ENCODE results near the gene CADM2. TPM values are rescaled to one million over a fixed set of nuclear protein-coding genes. Genes with fewer than 3 reads are reported as not detected.

CADM2 gene
- total RNA-seq, 1 experiment from 2014 or later: not detected

DNA sequence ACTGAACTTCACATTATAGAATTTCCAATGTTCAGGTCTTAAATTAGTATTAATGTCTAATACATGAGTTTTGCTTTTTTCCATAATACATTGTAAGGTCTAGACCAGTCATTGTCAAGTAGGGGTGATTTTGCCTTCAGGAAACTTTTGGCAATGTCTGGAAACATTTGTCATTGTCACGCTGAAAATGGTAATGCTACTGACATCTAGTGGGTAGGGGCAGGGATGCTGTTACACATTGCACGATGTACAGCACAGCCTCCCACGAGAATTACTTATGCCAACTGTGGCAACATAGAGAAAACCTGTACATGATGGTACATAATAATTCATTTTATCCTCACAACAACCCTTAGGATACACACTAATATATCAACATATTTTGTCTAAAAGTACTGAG, 384.1 kb downstream of the CADM2 start:
- DNase-seq (ENCODE audit: low read depth, low spot score) (no peak), ATAC-seq (no peak)
- H3K27ac ChIP-seq (ENCODE audit: low read depth, low read length): no peak overlapping the region
- CTCF ChIA-PET: no interaction called here
- no peak overlapping the region for H3K4me3 ChIP-seq (replicated peaks in 1 of 2; ENCODE audit: low read depth in 1 of 2, low read length in 2 of 2)
- POLR2A ChIA-PET: no interaction called here
- no TSS peak for BruUV-seq (replicated peaks)
- intact Hi-C loops (cut with micrococcal nuclease): no loop called here
- no peaks in the 10 kb centered on the region for H3K27me3 ChIP-seq (ENCODE audit: insufficient read depth, low read length)
- TF ChIP-seq FOSL1 (IDR thresholded peaks at IDR 0.05; ENCODE audit: low read depth): no peak
- no peak for TF ChIP-seq YY1 (IDR thresholded peaks at IDR 0.05; ENCODE audit: extremely low read depth, insufficient replicate concordance, low read depth, low read length)
- TF ChIP-seq ZFX (IDR thresholded peaks at IDR 0.05): no peak
- no peak for TF ChIP-seq ZNF274 (IDR thresholded peaks at IDR 0.05; ENCODE audit: low read depth, low read length)
- no peaks in the 10 kb centered on the region for H3K9me2 ChIP-seq (ENCODE audit: insufficient read depth)
- no peak overlapping the region for H2AFZ ChIP-seq (ENCODE audit: low read depth, low read length, poor library complexity, severe bottlenecking)
- no peak overlapping the region for H3K9ac ChIP-seq (ENCODE audit: low read length)
- no peaks in the 10 kb centered on the region for H3K79me2 ChIP-seq (ENCODE audit: insufficient read depth, low read length)
- RAD21 ChIA-PET (ENCODE audit: low non-redundant PET in 1 of 2, low total read pairs in 2 of 2, uncharacterized antibody in 2 of 2, unreplicated experiment in 2 of 2): no interaction called here
- H3K9me3 ChIP-seq (ENCODE audit: control insufficient read depth in 1 of 2, insufficient read depth in 1 of 2, low read depth in 1 of 2, low read length in 2 of 2): peaks cover 0 to under 1% of the 10 kb centered on the region in 2 experiments; a peak in 2 of 4 replicates
- H3K4me2 ChIP-seq (ENCODE audit: low read length): no peak overlapping the region
- no peaks in the 10 kb centered on the region for H3K36me3 ChIP-seq (ENCODE audit: control insufficient read depth in 1 of 2, insufficient read depth in 2 of 2, low read length in 2 of 2)
- no peaks in the 10 kb centered on the region for H4K20me1 ChIP-seq (ENCODE audit: insufficient read depth)
- no peaks in the 10 kb centered on the region for H3K4me1 ChIP-seq (ENCODE audit: control insufficient read depth in 1 of 2, insufficient read depth in 2 of 2, low read length in 2 of 2)

DNA sequence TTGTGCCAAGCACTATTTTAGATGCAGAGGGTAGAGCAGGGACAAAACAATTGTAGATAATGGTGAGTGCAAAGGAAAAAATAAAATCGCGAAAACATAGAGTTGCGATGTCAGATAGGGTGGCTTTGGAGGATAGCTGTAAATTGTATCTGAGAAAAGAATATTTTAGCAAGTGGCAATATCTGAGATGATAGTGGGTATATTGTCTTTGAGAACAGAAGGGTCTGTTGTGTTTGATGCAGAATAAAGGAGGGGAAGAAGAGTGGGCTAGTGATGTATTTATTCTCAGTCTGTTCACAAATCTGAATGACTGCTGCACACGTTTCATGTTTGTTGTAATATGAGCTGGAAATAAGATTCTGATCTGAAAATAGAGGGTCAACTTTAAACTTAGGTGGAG, 396.8 kb downstream of the CADM2 start:
- H4K20me1 ChIP-seq (ENCODE audit: insufficient read depth): no peaks in the 10 kb centered on the region
- no peaks in the 10 kb centered on the region for H3K27me3 ChIP-seq (ENCODE audit: insufficient read depth, low read length)
- ChIA-PET CTCF (no interaction called here), RAD21 (ENCODE audit: low non-redundant PET in 1 of 2, low total read pairs in 2 of 2, uncharacterized antibody in 2 of 2, unreplicated experiment in 2 of 2) (no interaction called here), POLR2A (no interaction called here)
- no peak overlapping the region for H3K9ac ChIP-seq (ENCODE audit: low read length)
- H3K9me3 ChIP-seq (ENCODE audit: control insufficient read depth in 1 of 2, insufficient read depth in 1 of 2, low read depth in 1 of 2, low read length in 2 of 2): peaks cover 4 to 21% of the 10 kb centered on the region in 2 experiments; a peak in 2 of 4 replicates
- BruUV-seq (replicated peaks): no TSS peak
- H3K9me2 ChIP-seq (ENCODE audit: insufficient read depth): no peaks in the 10 kb centered on the region
- no peaks in the 10 kb centered on the region for H3K4me1 ChIP-seq (ENCODE audit: control insufficient read depth in 1 of 2, insufficient read depth in 2 of 2, low read length in 2 of 2)
- ATAC-seq (no peak), DNase-seq (ENCODE audit: low read depth, low spot score) (no peak)
- intact Hi-C loops (cut with micrococcal nuclease): no loop called here
- no peak for TF ChIP-seq ZFX (IDR thresholded peaks at IDR 0.05)
- TF ChIP-seq SP1 (IDR thresholded peaks at IDR 0.05; ENCODE audit: low read depth): no peak
- TF ChIP-seq, protein P1, sequence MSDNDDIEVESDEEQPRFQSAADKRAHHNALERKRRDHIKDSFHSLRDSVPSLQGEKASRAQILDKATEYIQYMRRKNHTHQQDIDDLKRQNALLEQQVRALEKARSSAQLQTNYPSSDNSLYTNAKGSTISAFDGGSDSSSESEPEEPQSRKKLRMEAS (IDR thresholded peaks at IDR 0.05): no peak
- TF ChIP-seq CBX3 (IDR thresholded peaks at IDR 0.05; ENCODE audit: low read depth): no peak
- TF ChIP-seq POLR2AphosphoS5 (IDR thresholded peaks at IDR 0.05; ENCODE audit: low read depth, low read length): no peak
- TF ChIP-seq JUND (IDR thresholded peaks at IDR 0.05): no peak
- TF ChIP-seq YY1 (IDR thresholded peaks at IDR 0.05; ENCODE audit: extremely low read depth, insufficient replicate concordance, low read depth, low read length): no peak
- TF ChIP-seq FOSL1 (IDR thresholded peaks at IDR 0.05; ENCODE audit: low read depth): no peak
- no peak for TF ChIP-seq ELF1 (IDR thresholded peaks at IDR 0.05; ENCODE audit: borderline replicate concordance, low read depth)
- TF ChIP-seq, protein P2, sequence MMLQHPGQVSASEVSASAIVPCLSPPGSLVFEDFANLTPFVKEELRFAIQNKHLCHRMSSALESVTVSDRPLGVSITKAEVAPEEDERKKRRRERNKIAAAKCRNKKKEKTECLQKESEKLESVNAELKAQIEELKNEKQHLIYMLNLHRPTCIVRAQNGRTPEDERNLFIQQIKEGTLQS (IDR thresholded peaks at IDR 0.05): no peak
- no peak for TF ChIP-seq SRF (IDR thresholded peaks at IDR 0.05; ENCODE audit: low read depth)
- TF ChIP-seq SIN3A (IDR thresholded peaks at IDR 0.05; ENCODE audit: low read depth): no peak
- no peak for TF ChIP-seq EZH2 (IDR thresholded peaks at IDR 0.05)
- TF ChIP-seq, protein P3, sequence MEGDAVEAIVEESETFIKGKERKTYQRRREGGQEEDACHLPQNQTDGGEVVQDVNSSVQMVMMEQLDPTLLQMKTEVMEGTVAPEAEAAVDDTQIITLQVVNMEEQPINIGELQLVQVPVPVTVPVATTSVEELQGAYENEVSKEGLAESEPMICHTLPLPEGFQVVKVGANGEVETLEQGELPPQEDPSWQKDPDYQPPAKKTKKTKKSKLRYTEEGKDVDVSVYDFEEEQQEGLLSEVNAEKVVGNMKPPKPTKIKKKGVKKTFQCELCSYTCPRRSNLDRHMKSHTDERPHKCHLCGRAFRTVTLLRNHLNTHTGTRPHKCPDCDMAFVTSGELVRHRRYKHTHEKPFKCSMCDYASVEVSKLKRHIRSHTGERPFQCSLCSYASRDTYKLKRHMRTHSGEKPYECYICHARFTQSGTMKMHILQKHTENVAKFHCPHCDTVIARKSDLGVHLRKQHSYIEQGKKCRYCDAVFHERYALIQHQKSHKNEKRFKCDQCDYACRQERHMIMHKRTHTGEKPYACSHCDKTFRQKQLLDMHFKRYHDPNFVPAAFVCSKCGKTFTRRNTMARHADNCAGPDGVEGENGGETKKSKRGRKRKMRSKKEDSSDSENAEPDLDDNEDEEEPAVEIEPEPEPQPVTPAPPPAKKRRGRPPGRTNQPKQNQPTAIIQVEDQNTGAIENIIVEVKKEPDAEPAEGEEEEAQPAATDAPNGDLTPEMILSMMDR (IDR thresholded peaks at IDR 0.05 in 2 of 3, conservative IDR thresholded peaks at IDR 0.05 in 1 of 3; ENCODE audit: borderline replicate concordance in 1 of 3, insufficient read depth in 1 of 3, low read depth in 2 of 3, low read length in 2 of 3): no peak
- TF ChIP-seq, protein P4, sequence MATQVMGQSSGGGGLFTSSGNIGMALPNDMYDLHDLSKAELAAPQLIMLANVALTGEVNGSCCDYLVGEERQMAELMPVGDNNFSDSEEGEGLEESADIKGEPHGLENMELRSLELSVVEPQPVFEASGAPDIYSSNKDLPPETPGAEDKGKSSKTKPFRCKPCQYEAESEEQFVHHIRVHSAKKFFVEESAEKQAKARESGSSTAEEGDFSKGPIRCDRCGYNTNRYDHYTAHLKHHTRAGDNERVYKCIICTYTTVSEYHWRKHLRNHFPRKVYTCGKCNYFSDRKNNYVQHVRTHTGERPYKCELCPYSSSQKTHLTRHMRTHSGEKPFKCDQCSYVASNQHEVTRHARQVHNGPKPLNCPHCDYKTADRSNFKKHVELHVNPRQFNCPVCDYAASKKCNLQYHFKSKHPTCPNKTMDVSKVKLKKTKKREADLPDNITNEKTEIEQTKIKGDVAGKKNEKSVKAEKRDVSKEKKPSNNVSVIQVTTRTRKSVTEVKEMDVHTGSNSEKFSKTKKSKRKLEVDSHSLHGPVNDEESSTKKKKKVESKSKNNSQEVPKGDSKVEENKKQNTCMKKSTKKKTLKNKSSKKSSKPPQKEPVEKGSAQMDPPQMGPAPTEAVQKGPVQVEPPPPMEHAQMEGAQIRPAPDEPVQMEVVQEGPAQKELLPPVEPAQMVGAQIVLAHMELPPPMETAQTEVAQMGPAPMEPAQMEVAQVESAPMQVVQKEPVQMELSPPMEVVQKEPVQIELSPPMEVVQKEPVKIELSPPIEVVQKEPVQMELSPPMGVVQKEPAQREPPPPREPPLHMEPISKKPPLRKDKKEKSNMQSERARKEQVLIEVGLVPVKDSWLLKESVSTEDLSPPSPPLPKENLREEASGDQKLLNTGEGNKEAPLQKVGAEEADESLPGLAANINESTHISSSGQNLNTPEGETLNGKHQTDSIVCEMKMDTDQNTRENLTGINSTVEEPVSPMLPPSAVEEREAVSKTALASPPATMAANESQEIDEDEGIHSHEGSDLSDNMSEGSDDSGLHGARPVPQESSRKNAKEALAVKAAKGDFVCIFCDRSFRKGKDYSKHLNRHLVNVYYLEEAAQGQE (IDR thresholded peaks at IDR 0.05; ENCODE audit: low read depth): no peak
- no peaks in the 10 kb centered on the region for H3K36me3 ChIP-seq (ENCODE audit: control insufficient read depth in 1 of 2, insufficient read depth in 2 of 2, low read length in 2 of 2)
- H2AFZ ChIP-seq (ENCODE audit: low read depth, low read length, poor library complexity, severe bottlenecking): no peak overlapping the region
- no peak overlapping the region for H3K4me2 ChIP-seq (ENCODE audit: low read length)
- no peaks in the 10 kb centered on the region for H3K79me2 ChIP-seq (ENCODE audit: insufficient read depth, low read length)
- H3K27ac ChIP-seq (ENCODE audit: low read depth, low read length): no peak overlapping the region
- no peak overlapping the region for H3K4me3 ChIP-seq (replicated peaks in 1 of 2; ENCODE audit: low read depth in 1 of 2, low read length in 2 of 2)
